ENCODE results near the gene STX4. TPM values are rescaled to one million over a fixed set of nuclear protein-coding genes. Genes with fewer than 3 reads are reported as not detected.
"Not testable (repeated sequence)": the region's sequence is repeated elsewhere in the genome, so short reads cannot be mapped to it uniquely, and the experiment has no call there.

The STX4 gene
- total and polyA plus RNA-seq, 11 donors: 19.5 to 73.8 (median 44.6) TPM

- Histone ChIP-seq H3K9me3 (no peaks in the 10 kb centered on the region), H3K36me3 (no peaks in the 10 kb centered on the region), H3K27me3 (peaks cover 17 to 56% (median 44%) of the 10 kb centered on the region in 9 donors), H3K4me1 (peaks cover 0 to 5% (median 0%) of the 10 kb centered on the region in 12 donors), H3K4me3 (peak within 1 kb of the TSS in 2 of 12 donors; percentile 9 to 15), H3K27ac (no peak within 1 kb of the TSS)
- WGBS, 4 donors: 7 to 8% (median 8%) methylated on average over 21 to 45 of the region's 45 CpGs
- intact Hi-C loops (cut with DNase I): no loop called here
- TF ChIP-seq POLR2A (IDR thresholded peaks at IDR 0.05) (no peak), CTCF (IDR thresholded peaks at IDR 0.05) (no peak)
- DNase-seq: peak in 1 of 5 donors; percentile 13
- no peak for ATAC-seq
These were observed 22.6 kb upstream of the STX4 start, which contains the start of gene STX1B for GRCh38 chr16:31010585-31011325. Gene STX1B (minus strand): TSS chr16:31010638. CDS start chr16:31010396, 242 bp downstream.

- H3K27me3 ChIP-seq: peaks cover 17 to 56% (median 40%) of the 10 kb centered on the region in 9 donors
- H3K4me1 ChIP-seq; H3K36me3 ChIP-seq; ATAC-seq; intact Hi-C loops (cut with DNase I); H3K27ac ChIP-seq; DNase-seq; H3K4me3 ChIP-seq; H3K9me3 ChIP-seq: not testable (repeated sequence)
- WGBS, 4 donors: 78 to 93% (median 84%) methylated on average over 7 of the region's 7 CpGs
These were observed 21.5 kb upstream of the STX4 start for GRCh38 chr16:31011815-31012214.

- H3K27ac ChIP-seq; H3K4me3 ChIP-seq; intact Hi-C loops (cut with DNase I); ATAC-seq; H3K4me1 ChIP-seq; H3K9me3 ChIP-seq; DNase-seq; H3K36me3 ChIP-seq: not testable (repeated sequence)
- H3K27me3 ChIP-seq: peaks cover 11 to 43% (median 37%) of the 10 kb centered on the region in 9 donors
These were observed 20.1 kb upstream of the STX4 start for GRCh38 chr16:31013292-31013691.

- no peaks in the 10 kb centered on the region for H3K4me1 ChIP-seq
- DNase-seq (peak in 1 of 5 donors; percentile 13), ATAC-seq (no peak)
- H3K4me3 ChIP-seq: no peak overlapping the region
- intact Hi-C loops (cut with DNase I): no loop called here
- H3K27me3 ChIP-seq: peaks cover under 1 to 20% (median 13%) of the 10 kb centered on the region in 9 donors
- H3K27ac ChIP-seq: no peak overlapping the region
- TF ChIP-seq POLR2A (IDR thresholded peaks at IDR 0.05) (no peak), CTCF (IDR thresholded peaks at IDR 0.05) (no peak)
- WGBS, 4 donors: 62 to 77% (median 69%) methylated on average over 6 of the region's 6 CpGs
- no peaks in the 10 kb centered on the region for H3K9me3 ChIP-seq
- H3K36me3 ChIP-seq: no peaks in the 10 kb centered on the region
These were observed 17.3 kb upstream of the STX4 start for GRCh38 chr16:31016018-31016417.

- DNase-seq; H3K4me1 ChIP-seq; H3K27me3 ChIP-seq; H3K4me3 ChIP-seq; H3K36me3 ChIP-seq; intact Hi-C loops (cut with DNase I); H3K9me3 ChIP-seq; ATAC-seq; H3K27ac ChIP-seq: not testable (repeated sequence)
- 87 to 95% (median 92%) methylated on average over 10 of the region's 10 CpGs for WGBS, 4 donors
These were observed 15.6 kb upstream of the STX4 start for GRCh38 chr16:31017756-31018155.
